ENCODE data around the gene SLC7A10. TPM values are rescaled to one million over a fixed set of nuclear protein-coding genes. Genes with fewer than 3 reads are reported as not detected.

Gene SLC7A10
- total RNA-seq, 1 donor from 2014 or later: not detected

DNA sequence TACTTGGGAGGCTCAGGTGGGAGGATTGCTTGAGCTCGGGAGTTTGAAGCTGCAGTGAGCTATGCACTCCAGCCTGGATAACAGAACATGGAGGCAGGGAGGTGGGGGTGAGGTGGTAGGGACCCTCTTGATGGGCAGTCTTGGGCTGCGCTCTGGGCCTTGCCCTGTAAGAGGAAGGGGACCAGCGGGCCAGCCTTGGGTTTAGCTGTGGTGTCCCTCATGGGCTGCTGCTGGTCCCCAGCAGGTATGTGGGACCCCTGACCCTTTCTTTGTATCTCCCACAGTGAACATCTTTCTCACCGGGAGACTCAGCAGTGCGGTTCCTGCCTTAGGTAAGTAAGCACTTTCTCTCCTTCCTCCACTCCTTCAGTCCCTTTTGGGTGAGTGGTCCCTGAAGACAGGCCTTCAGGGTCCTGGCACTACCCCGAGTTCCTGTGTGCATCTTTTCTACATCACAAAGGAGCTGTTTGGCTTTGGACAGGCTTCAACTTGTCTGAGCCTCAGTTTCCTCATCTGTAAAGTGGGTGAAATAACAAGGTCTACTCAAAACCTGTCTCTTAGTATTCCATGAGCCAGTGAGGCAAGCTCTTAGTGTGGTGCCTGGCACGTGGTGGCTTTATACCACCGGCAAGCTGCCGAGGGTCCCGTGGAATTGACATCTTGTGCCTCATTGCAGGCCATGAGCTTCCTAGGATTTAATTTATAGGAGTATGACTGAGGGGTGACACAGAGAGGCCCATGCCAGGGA lies 29.0 kb downstream of the SLC7A10 start:
- H3K4me3 ChIP-seq (ENCODE audit: low read depth, low read length): no peak overlapping the region
- no peak for DNase-seq (ENCODE audit: low read depth)
- TF ChIP-seq, protein P1, sequence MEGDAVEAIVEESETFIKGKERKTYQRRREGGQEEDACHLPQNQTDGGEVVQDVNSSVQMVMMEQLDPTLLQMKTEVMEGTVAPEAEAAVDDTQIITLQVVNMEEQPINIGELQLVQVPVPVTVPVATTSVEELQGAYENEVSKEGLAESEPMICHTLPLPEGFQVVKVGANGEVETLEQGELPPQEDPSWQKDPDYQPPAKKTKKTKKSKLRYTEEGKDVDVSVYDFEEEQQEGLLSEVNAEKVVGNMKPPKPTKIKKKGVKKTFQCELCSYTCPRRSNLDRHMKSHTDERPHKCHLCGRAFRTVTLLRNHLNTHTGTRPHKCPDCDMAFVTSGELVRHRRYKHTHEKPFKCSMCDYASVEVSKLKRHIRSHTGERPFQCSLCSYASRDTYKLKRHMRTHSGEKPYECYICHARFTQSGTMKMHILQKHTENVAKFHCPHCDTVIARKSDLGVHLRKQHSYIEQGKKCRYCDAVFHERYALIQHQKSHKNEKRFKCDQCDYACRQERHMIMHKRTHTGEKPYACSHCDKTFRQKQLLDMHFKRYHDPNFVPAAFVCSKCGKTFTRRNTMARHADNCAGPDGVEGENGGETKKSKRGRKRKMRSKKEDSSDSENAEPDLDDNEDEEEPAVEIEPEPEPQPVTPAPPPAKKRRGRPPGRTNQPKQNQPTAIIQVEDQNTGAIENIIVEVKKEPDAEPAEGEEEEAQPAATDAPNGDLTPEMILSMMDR (IDR thresholded peaks at IDR 0.05; ENCODE audit: insufficient read depth, low read length, poor library complexity, severe bottlenecking): no peak

DNA sequence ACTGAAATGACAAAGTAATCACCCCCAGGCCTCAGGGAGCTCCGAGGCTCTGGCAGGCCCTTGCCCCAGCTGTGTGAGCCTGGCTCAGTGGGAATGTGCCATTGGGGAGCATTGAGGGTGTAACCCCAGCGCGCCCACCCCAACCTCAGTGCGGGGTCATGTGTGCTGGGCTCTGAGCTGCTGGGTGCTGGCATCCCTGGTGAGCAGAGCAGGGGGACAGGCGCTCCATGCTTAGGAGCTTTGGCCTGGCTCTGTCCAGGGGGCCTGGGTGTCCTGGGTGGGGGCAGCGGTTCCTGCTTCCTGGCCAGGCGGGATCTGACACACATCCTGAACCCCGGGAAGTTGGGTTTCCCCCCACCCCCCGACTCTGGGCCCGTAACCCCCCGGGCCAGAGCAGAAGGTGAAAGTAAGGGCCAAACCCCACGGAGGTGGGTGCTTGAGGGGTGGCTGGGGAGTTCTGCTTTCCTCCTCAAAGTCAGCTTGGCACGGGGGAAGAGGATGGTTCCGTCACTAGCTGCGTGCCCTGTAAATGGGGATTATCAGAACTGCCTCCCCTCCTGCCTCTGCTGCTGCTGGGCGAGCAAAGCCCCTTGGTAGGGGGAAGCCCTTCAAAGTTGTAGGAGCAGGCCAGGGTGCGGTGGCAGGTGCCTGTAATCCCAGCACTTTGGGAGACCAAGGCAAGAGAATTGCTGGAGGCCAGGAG lies 29.9 kb downstream of the SLC7A10 start:
- H3K36me3 ChIP-seq (ENCODE audit: control insufficient read depth, insufficient read depth, low read length): no peaks in the 10 kb centered on the region
- no peak for DNase-seq (ENCODE audit: low read depth)
- peak overlapping the region; percentile 33 for H3K4me3 ChIP-seq (ENCODE audit: low read depth, low read length)
- TF ChIP-seq, protein P1 (IDR thresholded peaks at IDR 0.05; ENCODE audit: insufficient read depth, low read length, poor library complexity, severe bottlenecking): no peak
- H3K27me3 ChIP-seq (ENCODE audit: control insufficient read depth, insufficient read depth, low read length): peaks cover 4% of the 10 kb centered on the region

More for the DNA sequence above, 29.0 kb downstream of the SLC7A10 start:
- no peaks in the 10 kb centered on the region for H3K36me3 ChIP-seq (ENCODE audit: control insufficient read depth, insufficient read depth, low read length)
- peaks cover under 1% of the 10 kb centered on the region for H3K27me3 ChIP-seq (ENCODE audit: control insufficient read depth, insufficient read depth, low read length)

DNA sequence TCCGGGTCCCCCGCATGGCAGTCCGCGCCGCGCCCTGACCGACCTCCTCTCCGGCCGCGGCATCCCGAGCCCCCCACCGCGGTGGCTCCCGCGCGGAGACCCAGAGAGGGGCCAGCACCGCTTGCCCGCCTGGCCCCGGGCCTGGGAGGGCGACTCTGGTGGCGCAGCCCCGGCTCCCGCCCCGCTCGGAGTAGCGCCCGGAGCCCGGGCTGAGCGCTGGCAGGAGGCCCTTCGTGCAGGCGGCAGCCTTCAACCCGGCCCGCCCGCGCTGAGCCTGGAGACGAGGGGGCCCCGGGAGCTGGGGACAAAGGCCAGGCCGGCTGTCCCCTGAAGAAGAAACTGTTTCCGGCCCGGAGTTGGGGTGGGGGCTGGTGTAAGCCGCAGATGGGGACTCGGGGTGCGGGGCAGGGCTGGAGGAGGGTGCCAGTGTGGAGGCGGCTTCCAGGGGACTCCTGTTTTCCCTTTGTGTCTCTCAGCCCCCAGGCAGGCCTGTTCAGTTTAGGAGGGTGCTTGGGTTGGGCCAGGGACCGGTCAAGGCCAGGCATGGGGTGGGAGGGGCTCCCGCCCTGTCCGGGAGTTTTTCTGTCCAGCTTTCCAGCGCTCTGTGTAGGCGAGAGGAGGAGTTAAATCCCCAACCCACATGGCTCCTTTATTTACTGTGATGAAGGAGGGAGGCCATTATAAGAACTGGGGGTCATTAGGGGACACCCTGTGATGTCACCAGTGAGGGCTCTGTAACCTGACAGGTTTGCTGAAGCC lies 30.6 kb downstream of the SLC7A10 start:
- H3K27me3 ChIP-seq (ENCODE audit: control insufficient read depth, insufficient read depth, low read length): peaks cover 7% of the 10 kb centered on the region
- no peak for DNase-seq (ENCODE audit: low read depth)
- H3K4me3 ChIP-seq (ENCODE audit: low read depth, low read length): peak overlapping the region; percentile 33
- TF ChIP-seq, protein P1 (IDR thresholded peaks at IDR 0.05; ENCODE audit: insufficient read depth, low read length, poor library complexity, severe bottlenecking): no peak
- H3K36me3 ChIP-seq (ENCODE audit: control insufficient read depth, insufficient read depth, low read length): no peaks in the 10 kb centered on the region

DNA sequence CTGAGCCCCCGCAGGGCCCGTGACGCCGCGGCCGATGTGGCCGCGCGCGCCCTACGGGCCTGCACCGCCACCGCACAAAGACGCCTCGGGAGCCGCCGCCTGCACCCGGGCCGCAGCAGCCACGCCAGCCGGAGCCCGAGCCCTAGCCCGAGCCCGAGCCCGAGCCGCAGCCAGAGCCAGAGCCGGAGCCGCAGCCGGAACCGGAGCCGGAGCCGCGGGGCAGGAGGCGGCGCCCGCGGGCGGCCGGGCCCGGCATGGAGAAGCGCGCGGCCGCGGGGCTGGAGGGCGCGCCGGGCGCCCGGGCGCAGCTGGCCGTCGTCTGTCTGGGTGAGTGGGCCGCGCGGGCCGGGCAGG lies 31.1 kb downstream of the SLC7A10 start:
- H3K36me3 ChIP-seq (ENCODE audit: control insufficient read depth, insufficient read depth, low read length): no peaks in the 10 kb centered on the region
- TF ChIP-seq, protein P1 (IDR thresholded peaks at IDR 0.05; ENCODE audit: insufficient read depth, low read length, poor library complexity, severe bottlenecking): no peak
- DNase-seq (ENCODE audit: low read depth): no peak
- peak overlapping the region; percentile 33 for H3K4me3 ChIP-seq (ENCODE audit: low read depth, low read length)
- H3K27me3 ChIP-seq (ENCODE audit: control insufficient read depth, insufficient read depth, low read length): peaks cover 7% of the 10 kb centered on the region

DNA sequence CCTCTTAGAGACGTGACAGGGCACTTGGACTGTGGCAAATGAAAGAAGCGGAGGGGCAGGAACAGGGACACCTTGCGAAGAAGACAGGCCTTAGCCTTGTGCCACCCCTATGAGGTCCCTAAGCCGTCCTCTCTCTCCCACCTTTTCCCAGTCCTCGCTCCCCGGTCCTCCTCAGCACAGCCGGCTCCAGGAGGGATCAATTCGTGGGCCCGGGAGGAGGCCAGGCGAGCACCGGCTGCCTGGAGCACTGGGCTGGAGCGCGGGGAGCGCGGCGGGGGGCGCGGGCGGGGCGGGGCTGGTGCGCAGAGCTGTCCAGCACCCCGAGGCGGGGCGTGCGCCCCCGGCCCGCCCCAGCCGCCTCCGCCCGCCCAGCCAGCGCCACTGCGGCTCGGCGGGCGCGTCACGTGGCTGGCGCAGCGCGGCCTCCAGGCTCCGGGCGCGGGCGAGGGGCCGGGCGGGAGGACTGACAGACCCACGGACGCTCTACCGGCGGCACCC lies 31.7 kb downstream of the SLC7A10 start, which contains the start of gene LRP3:
TSS of gene LRP3 (plus strand) at position 466 of the 498 bp plus-strand sequence. CDS start 456 bp downstream, outside the sequence.
- no peak for DNase-seq (ENCODE audit: low read depth)
- Histone ChIP-seq H3K4me3 (ENCODE audit: low read depth, low read length) (peak within 1 kb of the TSS; percentile 33), H3K27me3 (ENCODE audit: control insufficient read depth, insufficient read depth, low read length) (peaks cover 7% of the 10 kb centered on the region), H3K36me3 (ENCODE audit: control insufficient read depth, insufficient read depth, low read length) (no peaks in the 10 kb centered on the region)
- TF ChIP-seq, protein P1 (IDR thresholded peaks at IDR 0.05; ENCODE audit: insufficient read depth, low read length, poor library complexity, severe bottlenecking): no peak

All from kidney epithelial cell (primary cell).